GM18499 (cell line): ENCODE measurements around the gene SDK1.

ENCODE experiments used
- ATAC-seq: cut with Tn5 transposase; IDR thresholded peaks from one replicate; pipeline ENCODE4 v1.9.1; 2021; ENCODE audit warnings: moderate number of reproducible peaks; ENCODE audit not compliant: insufficient read depth, unreplicated experiment

The SDK1 gene

GRCh38 chr7:3760651-3761050 lies 459.6 kb downstream of the SDK1 start:
- no peak for ATAC-seq

- no peak for ATAC-seq
These were observed 461.2 kb downstream of the SDK1 start for GRCh38 chr7:3762146-3762831.

GRCh38 chr7:3767917-3768777 lies 467.1 kb downstream of the SDK1 start:
- ATAC-seq = no peak

DNA sequence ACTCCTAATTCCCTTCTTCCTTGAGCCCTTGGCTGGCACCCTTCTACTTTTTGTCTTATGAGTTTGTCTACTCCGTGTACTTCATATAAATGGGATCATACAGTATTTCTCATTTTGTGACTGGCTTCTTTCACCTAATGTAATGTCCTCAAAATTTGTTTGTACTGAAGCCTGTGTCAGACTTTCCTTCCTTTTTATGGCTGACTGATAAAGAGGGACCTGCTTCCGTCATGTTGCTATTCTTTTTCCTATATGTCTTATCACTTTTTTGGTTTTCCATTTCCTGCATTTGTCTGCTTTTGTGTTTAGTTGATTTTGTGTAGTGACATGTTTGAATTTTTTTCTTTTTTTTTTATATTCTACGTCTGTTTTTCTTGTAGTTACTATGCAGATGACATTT lies 470.9 kb downstream of the SDK1 start:
- no peak for ATAC-seq

DNA sequence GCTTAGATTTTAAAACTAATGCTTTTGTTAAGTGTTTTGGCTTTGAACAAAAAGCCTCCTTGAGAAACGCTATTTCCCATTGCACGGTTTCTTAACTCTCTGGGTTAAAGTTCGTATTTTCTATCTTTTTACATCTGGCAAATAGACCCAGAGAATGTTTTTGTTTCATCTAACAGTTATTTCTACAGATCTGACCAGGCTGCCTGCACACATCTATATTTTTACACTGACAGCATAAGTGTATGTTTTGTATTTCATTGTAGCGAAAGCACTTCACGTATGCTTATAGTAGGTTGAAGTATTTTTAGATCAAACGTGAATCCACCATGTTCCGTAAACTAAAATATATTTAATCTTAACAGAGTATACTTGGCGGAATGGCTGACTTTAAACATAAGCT lies 477.3 kb downstream of the SDK1 start:
- ATAC-seq = no peak

- no peak for ATAC-seq
These were observed 479.0 kb downstream of the SDK1 start for GRCh38 chr7:3780016-3780415.

- no peak for ATAC-seq
These were observed 479.5 kb downstream of the SDK1 start for GRCh38 chr7:3780525-3780924.

GRCh38 chr7:3781607-3782006 lies 480.6 kb downstream of the SDK1 start:
- ATAC-seq = no peak

DNA sequence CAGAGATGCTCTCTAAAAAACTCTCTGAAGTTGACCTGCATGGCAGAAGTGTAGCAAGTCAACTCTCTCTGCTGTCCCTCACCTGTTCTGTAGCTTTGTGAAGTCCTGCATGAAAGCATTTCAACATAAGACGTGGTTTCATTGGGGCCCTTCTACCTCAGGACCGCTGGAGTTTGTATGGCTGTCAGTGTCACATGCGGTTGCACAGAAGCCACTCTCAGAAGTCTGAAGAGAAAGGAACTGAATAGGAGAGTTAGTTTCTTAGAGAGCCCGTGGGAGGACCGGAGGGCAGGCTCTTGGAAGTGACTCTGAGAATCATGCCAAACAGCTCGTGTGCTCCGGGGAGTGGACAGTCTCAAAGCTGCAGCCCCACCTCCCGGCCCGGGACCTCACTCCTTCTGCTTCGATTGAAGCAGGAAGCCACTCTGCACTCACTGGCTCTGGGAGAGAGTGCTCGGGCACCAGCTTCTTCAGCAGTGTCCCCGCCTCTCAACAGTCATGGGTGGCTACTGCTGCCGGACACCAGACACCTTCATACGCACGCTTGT lies 486.7 kb downstream of the SDK1 start:
- ATAC-seq = no peak

GRCh38 chr7:3790803-3791202 lies 489.8 kb downstream of the SDK1 start:
- no peak for ATAC-seq

GRCh38 chr7:3791327-3791726 lies 490.3 kb downstream of the SDK1 start:
- ATAC-seq = no peak

GRCh38 chr7:3795141-3795540 lies 494.1 kb downstream of the SDK1 start:
- no peak for ATAC-seq

DNA sequence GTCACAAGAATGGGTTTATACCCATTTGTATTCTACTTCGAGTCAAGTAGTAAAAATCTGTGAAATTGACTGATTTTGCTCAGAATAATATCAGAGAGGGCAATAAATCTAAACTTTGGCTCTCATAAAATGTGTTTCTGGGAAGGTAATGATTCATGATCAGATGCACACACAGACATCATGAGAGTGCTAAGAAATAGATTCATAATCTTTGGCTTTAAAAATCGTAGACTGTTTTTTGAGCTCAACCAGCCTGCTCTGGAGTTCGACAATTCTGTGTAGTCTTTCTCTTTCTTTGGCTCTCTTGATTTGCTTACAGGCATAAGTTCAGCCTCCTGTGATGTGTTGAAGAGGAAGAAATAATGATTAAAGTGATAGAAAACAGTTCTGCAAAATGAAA lies 494.7 kb downstream of the SDK1 start:
- no peak for ATAC-seq

GRCh38 chr7:3805151-3805550 lies 504.1 kb downstream of the SDK1 start:
- ATAC-seq = no peak

- no peak for ATAC-seq
These were observed 505.5 kb downstream of the SDK1 start for GRCh38 chr7:3806516-3806915.

- no peak for ATAC-seq
These were observed 506.8 kb downstream of the SDK1 start for GRCh38 chr7:3807824-3808223.

DNA sequence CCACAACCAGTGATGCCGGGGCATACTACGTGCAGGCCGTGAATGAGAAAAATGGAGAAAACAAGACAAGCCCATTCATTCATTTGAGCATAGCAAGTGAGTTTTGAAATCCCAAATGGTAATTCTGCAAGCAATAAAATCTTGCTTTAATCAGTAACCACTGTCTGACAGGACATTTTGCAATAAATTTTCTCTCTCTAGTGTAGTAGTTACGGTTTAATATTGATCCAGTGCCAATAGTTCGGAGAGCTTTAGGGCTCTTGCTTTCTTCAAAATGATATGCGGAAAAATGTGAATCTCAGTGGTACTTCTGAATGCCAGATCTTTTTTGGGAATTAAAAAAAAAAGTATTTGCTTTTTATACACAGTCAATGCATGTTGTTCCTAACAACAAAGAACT lies 520.4 kb downstream of the SDK1 start:
- no peak for ATAC-seq

DNA sequence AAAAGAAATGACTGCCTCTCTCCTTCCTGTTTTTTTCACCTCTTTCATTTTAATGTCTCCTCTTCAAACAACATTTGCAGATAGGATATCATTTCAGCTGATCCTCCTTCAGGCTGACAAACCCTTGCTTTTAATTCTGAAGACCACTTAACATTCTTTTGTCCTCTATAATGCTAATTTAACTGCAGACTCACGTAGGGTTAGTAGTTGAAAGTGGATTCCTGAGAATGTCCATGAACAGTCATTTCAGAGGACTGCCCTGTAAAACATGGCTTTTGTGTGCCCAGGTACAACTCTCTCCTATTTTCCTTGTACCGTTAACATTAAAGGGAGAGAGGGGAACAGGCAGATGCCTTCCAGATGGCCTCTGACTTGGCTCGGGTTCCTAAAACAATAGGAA lies 524.4 kb downstream of the SDK1 start:
- ATAC-seq = no peak

DNA sequence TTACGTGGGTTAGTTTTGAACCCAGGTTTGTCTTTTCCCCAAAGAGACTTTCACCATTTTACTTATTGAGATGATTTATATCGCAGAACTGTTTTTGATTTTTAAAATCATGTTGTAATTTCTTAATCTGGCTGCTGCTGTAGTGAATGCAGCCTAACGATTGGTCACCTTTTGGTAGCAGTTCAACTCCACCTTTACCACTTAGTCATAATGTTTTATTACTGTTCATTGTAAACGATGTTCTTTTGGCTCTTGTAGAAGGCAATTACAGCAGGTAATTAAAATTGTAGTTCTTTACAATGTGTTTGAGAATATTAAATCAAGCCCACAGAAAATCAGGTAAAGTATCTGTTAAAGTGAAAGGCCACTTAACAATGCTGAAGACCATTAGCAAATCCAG lies 531.1 kb downstream of the SDK1 start:
- ATAC-seq = no peak

DNA sequence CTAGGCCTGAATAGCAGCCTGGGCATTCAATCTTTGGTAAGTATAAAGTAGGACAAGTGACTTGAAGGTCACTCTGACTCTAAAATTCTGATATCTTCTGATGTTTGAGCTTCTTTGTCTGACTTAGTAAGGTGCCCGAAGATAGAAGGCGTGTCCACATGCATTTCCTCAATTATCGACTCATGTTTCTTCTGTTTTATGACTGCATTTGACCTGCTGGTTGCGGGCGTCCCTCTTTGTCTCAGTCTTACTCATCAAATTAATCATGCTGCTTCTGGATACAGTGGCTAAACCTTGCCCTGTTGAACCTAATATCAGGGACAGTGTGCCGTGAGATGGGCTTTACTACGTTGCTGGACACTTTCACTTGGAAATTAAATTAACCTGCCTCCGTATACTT lies 534.1 kb downstream of the SDK1 start:
- no peak for ATAC-seq

DNA sequence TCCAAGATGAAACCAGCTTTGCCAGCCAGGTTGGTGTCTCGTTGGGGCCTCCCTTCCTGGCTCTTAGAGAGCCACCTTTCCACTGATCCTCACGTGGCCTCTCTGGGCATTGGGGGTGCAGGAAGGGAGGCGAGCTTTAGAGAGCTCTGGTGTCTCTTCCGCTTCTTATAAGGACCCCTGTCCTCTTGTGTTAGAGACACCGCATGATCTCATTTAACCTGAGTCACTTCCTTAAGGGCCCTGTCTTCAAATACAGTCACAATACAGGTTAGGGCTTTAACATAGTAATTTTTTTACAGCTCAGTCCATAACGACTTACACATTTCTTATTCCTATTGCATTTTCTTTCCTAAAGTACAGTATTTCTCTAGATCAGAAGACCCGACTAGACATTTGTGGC lies 535.8 kb downstream of the SDK1 start:
- ATAC-seq = no peak
